ENCODE data around the gene NELFCD.
"Not testable (repeated sequence)": the region's sequence is repeated elsewhere in the genome, so short reads cannot be mapped to it uniquely, and the experiment has no call there.

Gene NELFCD, protein sequence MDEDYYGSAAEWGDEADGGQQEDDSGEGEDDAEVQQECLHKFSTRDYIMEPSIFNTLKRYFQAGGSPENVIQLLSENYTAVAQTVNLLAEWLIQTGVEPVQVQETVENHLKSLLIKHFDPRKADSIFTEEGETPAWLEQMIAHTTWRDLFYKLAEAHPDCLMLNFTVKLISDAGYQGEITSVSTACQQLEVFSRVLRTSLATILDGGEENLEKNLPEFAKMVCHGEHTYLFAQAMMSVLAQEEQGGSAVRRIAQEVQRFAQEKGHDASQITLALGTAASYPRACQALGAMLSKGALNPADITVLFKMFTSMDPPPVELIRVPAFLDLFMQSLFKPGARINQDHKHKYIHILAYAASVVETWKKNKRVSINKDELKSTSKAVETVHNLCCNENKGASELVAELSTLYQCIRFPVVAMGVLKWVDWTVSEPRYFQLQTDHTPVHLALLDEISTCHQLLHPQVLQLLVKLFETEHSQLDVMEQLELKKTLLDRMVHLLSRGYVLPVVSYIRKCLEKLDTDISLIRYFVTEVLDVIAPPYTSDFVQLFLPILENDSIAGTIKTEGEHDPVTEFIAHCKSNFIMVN

DNA sequence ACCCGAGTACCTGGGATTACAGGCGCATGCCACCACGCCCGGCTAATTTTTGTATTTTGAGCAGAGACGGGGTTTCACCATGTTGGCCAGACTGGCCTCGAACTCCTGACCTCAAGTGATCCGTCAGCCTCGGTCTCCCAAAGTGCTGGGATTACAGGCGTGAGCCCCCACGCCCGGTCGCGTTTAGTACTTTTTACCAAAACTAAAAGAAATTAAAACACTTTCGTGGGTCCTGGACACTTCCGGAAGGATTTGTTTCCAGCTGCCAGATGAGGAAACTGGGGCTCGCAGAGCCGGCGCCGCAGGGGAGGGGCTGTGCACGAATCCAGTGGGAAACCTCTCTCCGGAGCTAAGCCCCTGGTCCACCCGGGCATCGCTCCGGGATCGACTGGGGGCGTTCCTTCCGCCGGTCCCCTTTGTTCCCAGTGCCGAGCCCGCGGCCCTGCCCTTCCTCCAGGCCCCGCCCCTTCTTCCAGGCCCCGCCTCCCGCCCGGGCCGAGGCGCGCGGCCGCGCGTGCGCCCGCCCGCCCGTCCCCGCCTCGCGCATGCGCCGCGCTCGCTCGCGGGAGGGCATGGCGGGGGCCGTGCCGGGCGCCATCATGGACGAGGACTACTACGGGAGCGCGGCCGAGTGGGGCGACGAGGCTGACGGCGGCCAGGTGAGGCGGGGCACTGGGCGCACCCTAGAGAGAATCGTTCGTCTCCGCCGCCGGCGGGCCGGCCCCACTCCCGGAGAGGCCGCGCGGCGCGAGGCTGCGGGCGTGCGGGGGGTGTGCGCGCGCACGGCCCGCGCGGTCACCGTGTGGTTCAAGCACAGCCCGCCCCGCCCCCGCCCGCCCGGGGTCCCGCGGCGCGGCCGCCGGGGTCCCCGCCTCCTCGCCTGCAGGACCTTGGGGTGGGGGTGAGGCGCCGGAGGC is at the start of gene NELFCD:
NELFCD (plus strand) TSS at position 546 of the 917 bp plus-strand sequence; CDS start at position 600, 54 bp downstream.
- DNase-seq: peak; percentile 70

DNA sequence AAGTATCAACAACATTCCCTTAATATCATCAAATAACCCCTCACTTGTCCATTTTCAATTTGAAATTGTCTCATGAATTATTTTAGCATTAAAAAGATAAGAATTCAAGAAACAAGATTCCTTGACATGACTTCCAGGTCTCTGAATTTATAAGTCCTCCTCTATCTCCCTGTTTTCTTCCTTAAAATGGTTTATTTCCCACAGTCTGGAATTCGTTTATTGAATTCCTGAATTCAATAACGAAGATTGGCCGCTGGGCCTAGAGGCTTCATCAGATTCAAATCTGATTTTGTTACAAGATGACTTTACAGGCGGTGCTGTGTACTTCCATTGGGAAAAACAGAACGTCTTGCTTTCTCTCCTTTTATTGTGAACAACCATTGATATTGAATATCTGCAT is 48.9 kb upstream of the NELFCD start:
- DNase-seq: no peak

GRCh38 chr20:58938078-58938477 is 43.0 kb upstream of the NELFCD start:
- no peak for DNase-seq

DNA sequence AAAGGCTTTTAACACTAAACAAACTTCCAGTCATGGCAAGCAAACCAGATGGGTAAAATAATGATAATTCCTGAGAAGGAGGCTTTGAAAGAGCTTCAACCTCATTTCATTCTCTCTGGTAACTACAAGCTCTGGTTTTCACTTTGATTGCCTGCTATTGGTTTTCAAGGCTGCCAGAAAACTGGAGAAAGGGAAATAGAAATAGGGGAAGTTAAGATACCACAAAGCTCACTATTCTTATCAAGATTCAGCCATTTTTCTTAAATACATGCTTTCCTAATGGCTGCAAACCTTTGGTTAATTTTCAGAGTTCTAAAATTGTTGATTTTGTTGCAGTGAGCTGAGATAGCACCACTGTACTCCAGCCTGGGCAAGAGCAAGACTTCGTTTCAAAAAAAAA is 42.5 kb upstream of the NELFCD start:
- DNase-seq: no peak

GRCh38 chr20:58941471-58941870 is 39.6 kb upstream of the NELFCD start:
- no peak for DNase-seq

- no peak for DNase-seq
These were observed 38.5 kb upstream of the NELFCD start for GRCh38 chr20:58942549-58942948.

- no peak for DNase-seq
These were observed 36.4 kb upstream of the NELFCD start for GRCh38 chr20:58944610-58945009.

DNA sequence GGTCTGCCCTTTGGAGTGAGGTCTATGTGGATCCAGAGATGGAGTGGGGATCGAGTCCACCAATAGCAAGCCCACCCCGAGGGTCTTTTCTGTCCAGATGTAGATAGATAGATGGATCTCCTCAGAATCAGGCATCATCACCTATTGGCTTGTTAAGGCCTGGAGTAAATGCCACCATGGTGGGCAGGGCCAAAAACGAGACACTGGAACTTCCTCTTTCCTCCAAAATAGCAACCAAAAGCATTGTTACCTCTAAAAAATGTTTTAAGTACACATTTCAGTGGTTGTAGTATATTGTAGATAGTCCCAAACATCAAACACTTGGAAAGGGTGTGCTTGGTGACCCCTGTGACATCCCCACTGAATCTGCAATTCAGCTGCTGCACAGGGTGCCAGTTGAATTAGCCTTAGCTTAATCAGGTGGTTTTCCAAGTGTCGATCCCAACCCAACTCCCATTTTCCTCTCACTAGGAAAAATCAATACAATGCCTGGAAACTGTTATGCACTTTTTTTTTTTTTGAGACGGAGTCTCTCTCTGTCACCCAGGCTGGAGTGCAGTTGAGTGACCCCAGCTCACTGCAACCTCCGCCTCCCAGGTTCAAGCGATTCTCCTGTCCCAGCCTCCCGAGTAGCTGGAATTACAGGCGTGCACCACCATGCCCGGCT is 35.0 kb upstream of the NELFCD start:
- DNase-seq: no peak

- DNase-seq: not testable (repeated sequence)
These were observed 33.2 kb upstream of the NELFCD start for GRCh38 chr20:58947797-58948388.

DNA sequence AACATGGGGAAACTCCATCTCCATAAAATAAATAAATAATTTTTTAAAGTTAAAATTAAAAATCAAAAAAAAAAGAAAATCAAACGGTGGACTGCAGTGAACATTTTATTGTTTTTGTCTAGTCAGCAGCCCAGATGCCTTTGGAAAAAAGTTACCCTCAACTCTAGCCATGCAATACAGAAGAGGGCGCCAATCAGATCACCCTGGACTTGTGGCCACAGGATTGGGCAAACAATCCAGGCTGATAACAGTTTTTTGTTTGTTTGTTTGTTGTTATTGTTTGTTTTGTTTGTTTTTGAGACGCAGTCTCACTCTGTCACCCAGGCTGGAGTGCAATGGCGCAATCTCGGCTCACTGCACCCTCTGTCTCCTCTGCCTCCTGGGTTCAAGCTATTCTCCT is 30.5 kb upstream of the NELFCD start:
- DNase-seq: no peak

GRCh38 chr20:58953050-58953449 is 28.0 kb upstream of the NELFCD start:
- DNase-seq: no peak

DNA sequence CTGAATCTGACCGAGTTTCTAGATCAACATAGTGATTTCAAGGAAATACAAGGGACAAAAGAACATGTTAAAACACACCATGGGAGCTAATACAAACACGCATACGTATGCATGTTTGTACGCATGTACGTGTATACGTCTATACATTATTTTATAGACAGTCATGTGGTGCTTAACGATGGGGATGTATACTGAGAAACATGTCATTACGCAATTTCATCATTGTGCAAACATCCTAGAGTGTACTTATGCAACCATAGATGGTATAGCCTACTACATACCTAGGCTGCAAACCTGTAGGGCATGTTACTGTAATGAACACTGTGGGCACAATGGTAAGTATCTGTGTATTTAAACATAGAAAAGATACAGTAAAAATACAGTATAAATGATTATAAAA is 25.0 kb upstream of the NELFCD start:
- DNase-seq: no peak

DNA sequence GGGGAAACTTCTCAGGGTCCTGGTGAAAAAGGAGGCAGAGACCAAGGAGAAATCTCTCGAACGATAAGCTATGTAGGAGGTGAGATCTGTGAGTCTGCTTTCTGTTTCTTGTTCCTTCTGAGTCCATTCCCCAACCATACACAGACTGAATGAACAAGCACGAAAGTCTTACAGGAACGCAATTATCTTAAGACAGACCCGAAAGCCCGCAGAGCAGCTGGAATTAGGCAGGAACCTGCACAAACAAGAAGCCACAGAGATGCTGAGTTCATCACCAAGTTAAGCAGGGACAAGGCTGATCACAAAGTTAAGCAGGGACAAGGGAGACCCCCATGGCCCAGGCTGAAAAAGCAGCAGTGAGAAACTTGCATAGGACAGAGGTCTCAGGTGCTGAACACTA is 21.4 kb upstream of the NELFCD start:
- DNase-seq: no peak

- DNase-seq: no peak
These were observed 17.9 kb upstream of the NELFCD start for GRCh38 chr20:58963060-58963584.

DNA sequence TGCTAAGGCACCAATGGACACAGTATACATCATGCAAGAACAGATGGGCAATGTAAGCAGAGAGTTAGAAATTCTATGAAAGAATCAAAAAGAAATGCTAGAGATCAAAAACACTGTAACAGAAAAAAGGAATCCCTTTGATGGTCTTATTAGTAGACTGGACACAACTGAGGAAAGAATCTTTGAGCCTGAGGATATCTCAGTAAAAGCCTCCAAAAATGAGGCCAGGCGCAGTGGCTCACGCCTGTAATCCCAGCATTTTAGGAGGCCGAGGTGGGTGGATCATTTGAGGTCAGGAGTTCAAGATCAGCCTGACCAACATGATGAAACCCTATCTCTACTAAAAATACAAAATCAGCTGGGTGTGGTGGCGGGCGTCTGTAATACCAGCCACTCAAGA is 17.1 kb upstream of the NELFCD start:
- DNase-seq: not testable (repeated sequence)

DNA sequence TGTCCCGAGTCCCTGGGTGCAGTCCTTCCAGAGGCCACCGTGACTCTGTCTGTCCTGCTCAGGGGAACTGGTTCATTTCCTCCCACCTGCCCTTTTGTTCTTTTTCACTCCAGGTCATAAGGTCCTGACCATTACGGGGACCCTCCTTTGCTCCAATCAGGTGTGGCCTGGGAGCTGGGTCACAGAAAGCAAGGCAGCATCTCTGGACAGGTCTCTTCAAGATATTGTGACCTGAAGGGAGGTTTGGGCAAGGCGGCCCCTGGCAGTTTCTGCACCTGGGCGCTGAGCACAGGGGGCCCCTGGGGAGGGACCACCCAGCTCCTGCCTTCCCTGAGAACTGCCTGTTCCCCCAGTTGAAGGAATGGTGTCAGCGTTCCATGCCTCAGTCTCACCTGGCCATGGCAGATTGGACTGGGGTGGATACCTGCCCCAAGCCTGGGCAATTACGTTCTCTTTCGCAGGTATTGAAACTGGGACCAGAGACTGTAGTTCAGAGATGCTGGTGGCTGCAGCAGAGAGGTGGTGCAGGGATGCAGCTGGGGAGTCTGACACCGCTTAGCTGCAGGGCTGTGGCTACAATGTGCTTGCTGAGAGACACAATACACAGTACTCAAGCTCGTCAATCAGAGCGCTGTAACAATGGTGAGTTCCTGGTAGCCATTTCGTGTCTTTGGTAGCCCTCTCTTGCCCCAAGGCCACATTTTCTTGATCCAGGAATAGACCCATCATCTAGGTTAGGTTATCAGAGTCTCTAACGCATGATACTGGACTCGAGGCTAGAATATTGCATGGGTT is 15.6 kb upstream of the NELFCD start:
- no peak for DNase-seq

DNA sequence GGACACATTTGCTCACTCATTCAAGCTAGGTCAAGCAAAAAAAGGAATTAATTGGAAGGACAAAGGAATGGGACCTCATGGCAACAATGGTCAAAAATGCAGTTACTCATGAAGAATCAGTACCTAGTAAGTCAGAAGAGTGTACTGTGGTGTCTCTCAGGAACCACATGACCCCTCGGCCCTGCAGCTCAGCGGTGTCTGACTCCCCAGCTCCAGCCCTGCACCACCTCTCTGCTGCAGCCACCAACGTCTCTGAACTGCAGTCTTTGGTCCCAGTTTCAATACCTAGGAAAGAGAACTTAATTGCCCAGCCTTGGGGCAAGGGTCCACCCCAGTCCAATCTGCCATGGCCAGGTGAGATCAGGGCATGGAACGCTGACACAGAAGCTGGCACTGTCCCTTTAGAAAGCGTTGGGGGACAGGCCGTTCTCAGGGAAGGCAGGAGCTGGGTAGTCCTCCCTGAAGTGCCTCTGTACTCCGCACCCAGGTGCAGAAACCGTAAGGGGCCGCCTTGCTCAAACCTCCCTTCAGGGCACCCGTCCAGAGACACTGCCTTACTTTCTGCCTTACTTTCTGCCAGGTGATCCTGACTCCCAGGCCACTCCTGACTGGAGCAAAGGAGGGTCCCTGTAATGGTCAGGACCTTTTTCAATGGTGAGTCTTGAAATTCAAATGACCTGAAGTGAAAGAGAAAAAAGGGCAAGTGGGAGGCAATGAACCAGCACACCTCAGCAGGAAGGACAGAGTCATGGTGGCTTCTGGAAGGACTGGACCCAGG is 13.2 kb upstream of the NELFCD start:
- DNase-seq: no peak

GRCh38 chr20:58969439-58969838 is 11.6 kb upstream of the NELFCD start:
- DNase-seq: no peak

- no peak for DNase-seq
These were observed 10.9 kb upstream of the NELFCD start for GRCh38 chr20:58970146-58970545.

- no peak for DNase-seq
These were observed 9.6 kb upstream of the NELFCD start for GRCh38 chr20:58971429-58971828.

- no peak for DNase-seq
These were observed 7.9 kb upstream of the NELFCD start for GRCh38 chr20:58973179-58973578.
